HG03558 (cell line): ENCODE data around the gene TMEM171.

ENCODE experiments used
- ATAC-seq: cut with Tn5 transposase; IDR thresholded peaks from one replicate; pipeline ENCODE4 v1.9.1; 2021; ENCODE audit warnings: moderate number of reproducible peaks; ENCODE audit not compliant: unreplicated experiment; ENCODE audit errors: extremely low read depth

TMEM171 gene

GRCh38 chr5:73149540-73149939 lies 29.2 kb downstream of the TMEM171 start:
- no peak for ATAC-seq

- ATAC-seq = no peak
Observed at GRCh38 chr5:73150876-73151275, 30.5 kb downstream of the TMEM171 start.

- ATAC-seq = no peak
Observed at GRCh38 chr5:73151766-73152410, 31.5 kb downstream of the TMEM171 start.

GRCh38 chr5:73152411-73153388 lies 32.3 kb downstream of the TMEM171 start:
- ATAC-seq = no peak

- ATAC-seq = no peak
Observed at GRCh38 chr5:73153513-73153912, 33.1 kb downstream of the TMEM171 start.

- no peak for ATAC-seq
Observed at GRCh38 chr5:73154208-73155006, 34.0 kb downstream of the TMEM171 start.

GRCh38 chr5:73155271-73156222 lies 35.2 kb downstream of the TMEM171 start:
- no peak for ATAC-seq

GRCh38 chr5:73157414-73158303 lies 37.3 kb downstream of the TMEM171 start:
- ATAC-seq = no peak

GRCh38 chr5:73158313-73158712 lies 37.9 kb downstream of the TMEM171 start:
- no peak for ATAC-seq

- peak; percentile 65 for ATAC-seq
Observed at GRCh38 chr5:73160239-73160671, 39.9 kb downstream of the TMEM171 start.

- ATAC-seq = no peak
Observed at GRCh38 chr5:73170522-73170921, 50.1 kb downstream of the TMEM171 start.

GRCh38 chr5:73171495-73171894 lies 51.1 kb downstream of the TMEM171 start:
- ATAC-seq = no peak

GRCh38 chr5:73172951-73173350 lies 52.6 kb downstream of the TMEM171 start, which contains the start of gene TMEM174:
Gene TMEM174 (plus strand): TSS chr5:73173193. CDS start chr5:73173244, 51 bp downstream.
- ATAC-seq = no peak

- ATAC-seq = no peak
Observed at GRCh38 chr5:73174100-73174815, 53.9 kb downstream of the TMEM171 start.

GRCh38 chr5:73176250-73176649 lies 55.9 kb downstream of the TMEM171 start:
- ATAC-seq = no peak

GRCh38 chr5:73178265-73178664 lies 57.9 kb downstream of the TMEM171 start:
- no peak for ATAC-seq

GRCh38 chr5:73179730-73180129 lies 59.4 kb downstream of the TMEM171 start:
- ATAC-seq = no peak

- no peak for ATAC-seq
Observed at GRCh38 chr5:73180566-73180965, 60.2 kb downstream of the TMEM171 start.
